HuH-7 (cell line): Measurements from ENCODE around the gene CSNK1G3.

Experiments used
- DNase-seq: peaks from one replicate; pipeline ENCODE4 v3.0.0; 2011; ENCODE audit warnings: low spot score

The CSNK1G3 gene

DNA sequence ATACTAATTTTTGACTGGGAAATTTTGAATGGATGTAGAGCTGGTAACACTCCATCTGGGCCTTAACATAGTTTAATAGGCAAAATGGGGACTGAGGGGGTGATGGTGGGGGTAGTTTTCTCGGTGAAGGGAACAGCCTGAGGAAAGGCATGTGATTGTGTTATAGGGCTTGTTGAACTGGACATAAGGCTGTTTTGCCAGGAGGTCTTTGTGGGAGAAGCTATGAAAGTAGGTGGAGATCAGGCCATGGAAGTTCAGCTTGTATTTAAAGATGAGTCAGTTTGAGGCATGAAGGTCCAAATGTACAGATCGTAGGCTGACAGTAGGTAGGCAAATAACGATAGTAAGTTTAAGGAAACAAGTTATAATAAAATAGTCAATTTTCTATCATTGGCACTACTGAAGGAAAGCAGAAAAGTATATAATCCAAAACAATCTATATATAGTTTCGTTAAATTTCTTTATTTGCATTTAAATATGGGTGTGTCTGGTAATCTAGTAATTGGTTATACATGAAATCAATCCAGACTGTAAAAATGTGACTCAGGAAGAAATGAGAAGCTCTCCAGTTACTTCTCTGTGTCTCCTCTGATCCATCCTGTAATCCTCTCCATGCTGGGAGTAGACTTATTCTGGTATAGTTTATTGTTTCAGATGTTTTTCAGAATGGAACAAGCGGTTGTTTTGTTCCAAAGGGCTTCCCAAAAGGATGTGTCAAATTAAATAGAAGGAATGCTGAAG, 2.8 kb downstream of the CSNK1G3 start:
- no peak for DNase-seq

DNA sequence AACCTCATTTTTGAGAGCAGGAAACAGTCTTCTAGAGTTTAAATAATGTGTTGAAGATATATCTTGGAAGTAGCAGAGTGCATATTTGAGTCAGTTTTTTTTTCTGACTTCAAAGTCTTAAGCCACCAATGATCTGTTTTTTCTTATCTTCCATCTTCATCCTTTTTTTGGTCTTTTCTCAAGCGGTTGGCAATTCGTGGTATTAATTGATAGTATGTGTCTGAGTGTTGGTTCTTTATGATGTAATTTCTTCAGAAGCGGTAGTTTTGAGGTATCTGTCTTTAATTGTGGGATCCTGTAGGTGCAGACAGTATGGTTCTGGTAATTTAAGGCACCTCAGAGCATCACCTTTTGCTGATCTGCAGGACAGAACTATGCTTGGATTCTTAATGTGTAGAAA, 3.9 kb downstream of the CSNK1G3 start:
- DNase-seq: no peak

DNA sequence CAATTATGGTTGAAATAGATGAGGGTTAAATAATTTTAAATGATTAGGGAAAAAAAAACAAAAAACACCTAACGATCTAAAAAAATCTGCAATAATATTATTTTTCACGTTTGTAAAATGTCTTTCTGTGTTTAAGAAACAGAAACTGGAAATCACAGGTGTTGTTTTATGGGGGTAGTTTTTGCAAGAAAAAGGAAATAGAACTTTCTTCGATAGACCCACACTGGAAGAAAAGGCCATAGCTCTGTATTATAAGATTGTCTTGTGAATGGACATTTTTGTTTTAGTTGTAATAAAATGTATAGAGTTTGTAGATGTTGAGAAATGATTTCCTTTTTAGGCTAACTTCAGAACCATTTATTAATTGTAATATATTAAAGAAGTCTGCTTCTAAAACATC, 5.5 kb downstream of the CSNK1G3 start:
- DNase-seq: no peak

DNA sequence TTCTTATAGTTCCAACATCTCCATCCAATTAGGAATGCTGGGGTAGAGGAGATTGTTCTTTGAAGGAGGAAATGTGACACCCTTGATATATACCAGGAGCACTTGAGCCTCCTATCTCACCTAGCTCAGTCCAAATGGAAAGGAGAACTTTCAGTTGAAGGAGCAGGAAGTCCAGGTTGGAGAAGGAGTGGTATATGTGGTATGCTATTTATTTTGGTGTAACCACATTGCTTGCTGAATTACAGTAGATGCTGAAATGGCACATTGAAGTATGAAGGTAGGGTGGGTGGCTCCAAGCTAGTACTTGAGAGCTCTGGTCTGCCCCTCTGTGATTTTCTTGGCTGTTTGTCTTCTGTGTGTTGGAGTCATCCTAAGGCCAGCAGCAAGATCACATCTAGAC, 6.1 kb downstream of the CSNK1G3 start:
- no peak for DNase-seq

DNA sequence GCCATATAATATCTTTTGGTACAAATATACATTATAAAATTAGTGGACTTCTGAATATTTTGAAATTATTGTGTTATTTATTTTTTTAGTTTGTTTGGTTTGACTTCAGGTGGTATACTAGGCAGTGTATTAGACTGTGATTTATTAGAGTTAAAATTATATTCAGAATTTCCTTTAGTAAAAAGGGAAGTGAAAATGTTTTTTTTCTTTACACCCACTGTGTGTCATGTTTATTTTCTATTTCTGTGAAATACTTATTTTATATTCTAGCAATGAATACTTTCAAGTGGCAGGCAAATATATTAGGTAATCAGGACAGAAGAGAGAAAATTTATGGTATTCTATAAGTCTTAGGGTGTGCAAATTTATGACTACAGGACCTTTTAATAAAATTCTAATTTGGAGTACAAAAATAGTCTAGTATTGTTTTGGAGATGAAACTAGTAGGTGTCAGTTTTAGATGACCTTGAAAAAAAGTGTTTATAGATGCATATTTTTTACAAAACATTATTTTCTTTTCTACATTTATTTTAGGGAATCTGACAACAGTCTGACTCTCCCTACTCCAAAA, 8.8 kb downstream of the CSNK1G3 start:
- no peak for DNase-seq

DNA sequence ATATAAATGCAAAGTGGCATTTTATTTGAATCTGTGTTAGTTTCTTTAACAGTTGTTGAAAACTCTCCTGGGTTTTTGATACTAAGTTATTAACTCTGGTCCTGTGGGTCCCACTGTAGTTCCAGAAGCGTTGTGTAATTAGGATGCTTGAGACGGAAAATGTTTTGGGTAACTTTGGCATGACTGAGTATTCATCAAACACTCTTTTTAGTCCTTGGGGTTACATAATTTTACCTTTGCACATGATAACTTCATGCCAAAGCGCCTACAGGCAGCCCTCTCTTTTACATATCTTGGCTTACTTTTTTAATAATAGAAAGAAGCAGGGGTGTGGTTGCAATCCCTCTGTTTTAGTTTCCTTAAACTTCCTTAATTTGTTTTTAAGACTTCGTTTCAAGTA, 12.2 kb downstream of the CSNK1G3 start:
- DNase-seq: no peak

DNA sequence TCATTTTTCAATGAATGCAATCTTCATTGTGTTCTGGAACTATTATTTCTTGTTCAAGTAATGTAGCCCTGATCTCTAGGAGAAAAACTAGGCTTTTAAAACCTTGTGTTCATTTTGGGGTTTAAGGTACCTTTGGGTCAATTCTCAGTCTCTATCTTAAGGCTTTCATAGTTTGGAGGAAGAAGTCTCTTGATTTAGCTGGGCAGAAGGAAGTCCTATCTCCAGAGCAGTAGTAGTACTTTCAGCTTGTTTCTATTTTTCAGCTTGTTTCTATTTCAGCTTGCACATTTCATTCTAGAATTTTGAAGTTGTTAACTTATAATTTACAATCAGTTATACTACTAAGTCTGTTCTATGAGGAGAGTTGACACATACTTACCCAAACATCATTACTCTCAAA, 15.2 kb downstream of the CSNK1G3 start:
- no peak for DNase-seq

DNA sequence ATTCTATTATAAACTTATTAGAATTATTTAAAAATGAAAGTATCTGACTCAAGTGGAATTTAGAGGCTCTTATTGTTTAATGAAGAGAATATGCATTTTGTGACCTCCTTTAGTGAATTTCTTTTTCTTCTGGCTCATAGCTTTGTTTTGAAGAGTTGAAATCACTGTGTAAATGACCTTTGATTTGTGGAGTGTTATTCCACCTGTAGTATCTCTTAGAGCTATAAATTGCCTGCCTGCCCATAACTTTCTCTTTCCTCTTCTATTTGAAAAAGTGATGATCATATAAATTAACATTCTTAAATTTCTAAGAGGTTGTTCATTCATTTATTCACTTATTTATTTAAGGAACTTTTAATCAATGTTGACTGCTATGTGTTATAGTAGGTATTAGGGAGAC, 16.1 kb downstream of the CSNK1G3 start:
- DNase-seq: no peak

DNA sequence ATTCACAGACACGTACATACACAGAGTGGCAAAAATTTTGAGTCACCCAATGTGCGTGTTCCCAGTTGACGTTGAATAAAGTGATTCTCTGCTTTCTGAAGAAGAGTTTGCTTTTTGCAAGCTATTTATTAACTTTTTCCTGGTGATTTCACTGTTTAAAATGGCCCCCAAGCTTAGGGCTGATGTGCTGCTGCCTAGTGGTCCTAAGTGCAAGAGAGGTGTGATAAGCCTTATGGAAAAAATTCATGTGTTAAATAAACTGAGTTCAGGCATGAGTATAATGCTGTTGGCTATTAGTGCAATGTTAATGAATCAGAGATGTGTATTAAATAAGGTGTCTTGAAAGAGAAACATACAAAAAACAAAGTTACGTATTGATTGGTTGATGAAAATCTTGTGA, 16.9 kb downstream of the CSNK1G3 start:
- DNase-seq: no peak

DNA sequence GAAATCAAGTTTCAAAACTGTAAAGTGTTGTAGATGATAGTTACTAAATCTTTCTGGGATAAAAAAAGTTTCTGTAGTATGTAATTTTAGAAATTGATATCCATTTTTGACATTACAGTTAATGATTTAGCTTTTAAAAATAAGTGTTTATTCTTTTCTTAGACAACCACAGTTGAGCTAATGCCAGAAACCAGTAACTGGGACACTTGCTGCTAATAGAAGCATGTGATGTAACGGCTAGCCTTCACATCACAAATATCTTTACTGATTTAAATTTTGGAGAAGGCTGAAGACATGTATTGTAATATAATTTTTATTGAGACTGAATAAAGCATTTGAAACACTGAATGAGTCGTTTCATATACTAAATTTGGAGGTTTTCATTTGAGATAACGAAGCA, 18.8 kb downstream of the CSNK1G3 start:
- DNase-seq: no peak

DNA sequence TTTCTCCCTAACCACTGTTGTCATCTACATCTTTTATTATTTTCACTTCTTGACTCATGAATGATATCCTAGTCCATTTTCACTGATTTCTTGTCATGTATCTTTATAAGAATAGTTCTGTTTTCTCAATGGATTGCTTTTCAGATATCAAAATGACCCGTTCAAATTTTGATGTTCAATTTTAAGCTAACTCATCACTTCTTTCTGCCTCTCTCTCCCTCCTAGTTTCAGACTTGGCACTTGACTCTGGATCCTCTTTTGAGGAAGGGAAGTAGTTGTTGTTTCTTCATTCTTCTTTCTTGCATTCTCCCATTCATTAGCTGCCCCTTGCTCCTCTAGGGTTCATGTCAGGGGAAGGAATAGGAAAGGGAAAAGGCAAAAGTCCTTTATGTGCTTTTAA, 23.7 kb downstream of the CSNK1G3 start:
- DNase-seq: no peak

DNA sequence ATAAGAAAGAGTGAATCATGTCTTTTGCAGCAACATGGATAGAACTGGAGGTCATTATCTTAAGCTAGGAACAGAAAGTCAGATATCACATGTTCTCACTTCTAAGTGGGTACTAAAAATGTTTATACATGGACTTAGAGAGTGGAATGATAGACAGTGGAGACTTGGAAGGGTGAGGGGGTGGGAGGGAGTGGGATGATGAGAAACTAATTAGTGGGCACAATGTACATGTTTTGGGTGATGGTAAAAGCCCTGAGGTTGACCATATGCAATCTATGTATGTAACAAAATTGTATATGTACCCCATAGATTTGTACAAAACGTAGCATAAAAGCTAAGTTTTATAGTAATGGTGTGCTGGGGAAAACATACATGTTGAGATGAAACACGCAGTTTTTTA, 25.3 kb downstream of the CSNK1G3 start:
- no peak for DNase-seq

DNA sequence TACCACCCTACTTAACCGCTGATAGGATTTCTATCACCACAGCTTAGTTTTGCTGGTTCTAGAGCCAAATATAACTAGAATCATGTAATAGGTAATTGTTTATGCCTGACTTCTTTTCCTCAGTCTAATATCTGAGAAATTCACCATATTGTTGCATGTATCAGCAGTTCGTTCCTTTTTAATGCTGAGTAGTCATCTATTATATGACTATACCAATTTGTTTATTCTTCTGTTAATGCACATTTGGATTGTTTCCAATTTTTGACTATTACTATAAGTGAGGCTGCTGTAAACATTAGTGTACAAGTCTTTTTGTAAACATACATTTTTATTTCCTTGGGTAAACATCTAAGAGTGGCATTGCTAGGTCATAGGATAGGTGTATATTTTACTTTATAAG, 25.9 kb downstream of the CSNK1G3 start:
- no peak for DNase-seq

DNA sequence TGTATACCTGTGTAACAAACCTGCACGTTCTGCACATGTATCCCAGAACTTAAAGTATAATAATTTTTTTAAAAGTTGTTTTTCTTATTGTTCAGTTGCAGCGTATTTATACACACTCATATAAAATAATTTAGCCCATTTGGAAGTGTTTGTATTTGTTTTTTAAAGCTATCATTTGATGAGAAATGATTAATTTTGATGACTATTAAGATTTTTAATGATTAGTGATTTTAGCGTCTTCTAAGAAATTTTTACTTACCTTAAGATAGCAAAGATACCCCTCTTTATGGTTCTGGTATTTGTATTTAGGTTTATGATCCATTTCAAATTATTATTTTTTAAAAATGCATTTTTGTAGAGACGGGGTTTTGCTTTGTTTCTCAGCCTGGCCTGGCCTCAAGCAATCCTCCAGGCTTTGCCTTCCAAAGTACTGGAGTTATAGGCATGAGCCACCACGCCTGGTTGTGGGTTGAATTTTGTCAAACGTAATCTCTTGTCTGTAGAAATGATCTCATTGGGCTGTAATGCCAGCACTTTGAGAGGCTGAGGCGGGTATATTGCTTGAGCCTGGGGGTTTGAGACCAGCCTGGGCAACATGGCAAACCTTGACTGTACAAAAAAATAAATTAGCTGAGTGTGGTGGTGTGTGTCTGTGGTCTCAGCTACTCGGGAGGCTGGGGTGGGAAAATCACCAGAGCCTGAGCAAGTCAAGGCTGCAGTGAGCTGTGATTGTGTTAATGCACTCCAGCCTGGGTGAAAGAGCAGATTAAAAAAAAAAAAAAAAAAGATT, 26.9 kb downstream of the CSNK1G3 start:
- no peak for DNase-seq

DNA sequence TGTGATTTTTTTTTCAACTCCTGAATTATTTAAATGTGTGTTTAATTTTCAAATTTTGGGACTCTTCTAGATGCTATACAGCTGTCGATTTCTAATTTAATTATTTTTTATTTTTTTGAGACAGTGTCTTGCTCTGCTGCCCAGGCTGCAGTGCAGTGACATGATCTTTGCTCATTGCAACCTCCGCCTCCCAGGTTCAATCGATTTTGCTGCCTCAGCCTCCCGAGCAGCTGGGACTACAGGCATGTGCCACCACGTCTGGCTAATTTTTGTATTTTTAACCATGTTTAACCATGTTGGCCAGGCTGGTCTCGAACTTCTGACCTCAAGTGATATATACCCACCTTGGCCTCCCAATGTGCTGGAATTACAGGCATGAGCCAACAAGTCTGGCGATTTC, 28.6 kb downstream of the CSNK1G3 start:
- DNase-seq: no peak

DNA sequence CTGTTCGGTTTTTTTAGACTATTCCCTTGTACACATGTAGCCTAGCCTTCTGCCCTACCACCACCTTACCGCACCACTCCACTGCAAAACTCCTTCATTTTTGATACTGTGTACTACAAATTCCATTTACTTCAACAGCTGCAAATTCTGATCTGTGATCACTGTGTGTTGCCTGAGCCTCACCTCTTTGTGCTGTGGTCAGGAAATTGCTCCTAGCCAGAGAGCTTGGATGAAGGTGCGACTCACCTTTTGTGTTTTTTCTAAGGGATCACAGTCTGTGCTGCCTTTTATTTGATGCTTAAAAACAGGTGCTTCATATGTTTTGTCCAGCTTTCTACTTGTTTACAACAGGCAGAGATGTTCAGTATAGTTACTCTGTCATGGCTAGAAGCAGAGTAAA, 31.5 kb downstream of the CSNK1G3 start:
- no peak for DNase-seq

DNA sequence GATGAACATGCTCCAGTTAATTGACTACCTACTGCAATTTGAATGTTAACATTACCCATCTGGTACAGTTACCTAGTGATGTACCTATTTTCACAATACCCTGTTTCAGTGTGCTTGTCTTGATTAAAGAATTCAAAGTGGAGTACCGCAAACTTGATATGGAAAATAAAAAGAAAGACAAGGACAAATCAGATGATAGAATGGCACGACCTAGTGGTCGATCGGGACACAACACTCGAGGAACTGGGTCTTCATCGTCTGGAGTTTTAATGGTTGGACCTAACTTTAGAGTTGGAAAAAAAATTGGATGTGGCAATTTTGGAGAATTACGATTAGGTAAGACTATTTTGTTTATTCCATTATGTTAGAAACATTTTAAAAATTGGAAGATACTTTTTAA, 33.5 kb downstream of the CSNK1G3 start:
- DNase-seq: no peak

DNA sequence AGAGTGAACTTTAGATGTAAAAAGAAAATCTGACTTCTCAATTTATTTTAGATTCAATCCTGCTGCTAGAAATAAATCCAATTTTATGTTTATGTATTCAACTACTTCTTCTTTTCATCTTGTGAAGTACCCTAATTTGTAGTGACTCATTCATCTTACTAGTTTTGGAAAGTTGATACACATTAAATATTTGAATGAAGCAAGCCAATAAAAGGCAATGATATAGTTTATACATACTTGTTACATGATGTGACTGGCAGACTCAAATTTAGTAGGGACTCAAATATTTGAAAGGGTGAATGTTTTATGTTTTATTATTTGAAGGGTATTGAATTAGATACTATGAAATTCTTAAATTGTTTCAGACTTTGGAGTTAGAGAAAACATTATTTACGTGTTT, 34.7 kb downstream of the CSNK1G3 start:
- DNase-seq: no peak

DNA sequence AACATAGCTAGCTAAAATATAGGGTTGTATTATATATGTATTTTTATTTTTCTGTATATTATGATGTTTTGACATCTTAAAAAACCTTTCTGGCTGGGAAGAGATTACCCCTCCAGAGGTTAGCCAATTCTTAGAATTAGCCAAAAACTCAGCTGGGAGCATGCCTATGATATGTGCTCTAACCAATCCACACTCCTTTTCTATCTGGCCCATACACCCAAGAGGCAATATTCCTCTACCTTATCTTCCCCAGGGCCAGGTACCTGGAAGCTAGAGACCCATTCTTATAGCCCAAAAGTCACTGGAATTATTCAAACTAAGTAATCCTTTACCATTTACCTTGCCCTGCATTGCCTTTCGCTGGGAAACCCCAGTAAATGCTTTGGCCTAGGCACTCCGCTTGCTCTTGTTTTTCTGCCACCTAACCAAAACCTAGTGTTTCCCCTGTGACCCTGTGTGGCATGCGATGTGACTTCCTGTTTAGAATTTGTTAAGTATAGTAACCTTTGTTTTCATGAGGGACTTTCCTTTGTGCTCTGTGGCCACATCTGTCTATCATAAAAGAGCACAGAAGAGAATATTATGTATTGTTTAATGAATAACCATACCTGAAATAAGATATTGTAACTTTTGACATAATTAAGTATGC, 37.4 kb downstream of the CSNK1G3 start:
- no peak for DNase-seq

DNA sequence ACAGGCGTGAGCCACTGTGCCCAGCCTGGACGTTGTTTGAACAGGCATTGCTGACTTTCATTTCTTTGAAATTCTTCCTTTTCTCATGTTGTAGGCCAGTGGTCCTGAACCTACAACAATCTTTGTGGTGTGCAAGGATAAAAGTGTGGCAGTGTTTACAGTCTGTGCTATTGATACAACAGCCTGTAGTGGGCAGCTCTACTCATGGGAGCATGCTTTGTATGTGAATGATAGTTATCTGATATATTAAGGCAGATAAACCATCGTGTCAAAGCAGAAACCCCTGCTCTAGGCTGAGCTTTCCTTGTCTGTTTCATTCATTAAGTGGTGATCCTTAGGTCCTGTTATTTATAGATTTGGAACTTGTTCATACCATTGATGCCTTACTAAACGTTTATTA, 42.6 kb downstream of the CSNK1G3 start:
- DNase-seq: no peak

DNA sequence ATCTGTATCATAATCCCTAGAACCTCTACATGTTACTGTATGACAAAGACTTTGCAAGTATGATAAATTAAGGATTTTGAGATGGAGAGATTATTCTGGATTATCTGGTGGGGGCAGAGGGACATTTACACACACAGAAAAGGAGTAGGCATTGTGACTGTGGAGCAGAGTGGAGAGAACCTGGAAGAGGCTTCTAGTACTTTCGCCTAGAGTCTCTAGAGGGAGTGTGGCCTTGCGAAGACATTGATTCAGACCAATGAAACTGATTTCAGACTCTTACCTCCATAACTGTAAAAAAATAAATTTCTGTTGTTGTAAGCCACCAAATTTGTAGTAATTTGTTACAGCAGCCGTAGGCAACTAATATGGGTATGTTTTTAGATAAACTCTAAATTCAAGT, 45.9 kb downstream of the CSNK1G3 start:
- DNase-seq: no peak

DNA sequence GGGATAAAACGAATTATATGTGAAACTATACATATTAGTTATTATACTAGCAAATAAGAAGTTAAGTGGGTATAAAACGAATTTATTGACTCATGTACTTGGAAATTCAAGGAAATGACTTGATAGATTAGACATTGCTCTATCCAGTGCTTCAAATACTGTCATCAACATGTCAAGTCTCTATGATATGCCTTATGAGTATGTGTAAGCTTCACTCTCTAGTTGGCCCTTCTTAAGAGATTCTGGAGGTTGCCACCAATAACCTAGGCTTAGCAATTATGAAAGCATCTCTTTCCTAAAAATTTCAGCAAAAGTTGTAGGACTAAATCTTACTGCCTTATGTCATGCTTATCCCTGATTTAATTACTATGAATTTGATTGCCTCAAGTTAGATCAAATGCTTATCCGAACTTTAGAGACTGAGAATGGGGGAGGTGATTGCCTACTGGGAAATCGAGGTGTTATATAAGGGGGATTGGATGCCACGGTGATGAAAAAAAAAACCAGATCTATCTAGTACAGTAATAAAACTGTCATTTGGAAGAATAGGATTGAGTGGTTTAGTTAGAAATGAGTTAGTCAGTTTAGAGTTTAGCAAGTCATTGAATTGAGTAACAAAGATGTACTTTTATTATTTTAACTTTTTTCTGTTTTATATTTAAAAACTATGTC, 46.9 kb downstream of the CSNK1G3 start:
- no peak for DNase-seq

DNA sequence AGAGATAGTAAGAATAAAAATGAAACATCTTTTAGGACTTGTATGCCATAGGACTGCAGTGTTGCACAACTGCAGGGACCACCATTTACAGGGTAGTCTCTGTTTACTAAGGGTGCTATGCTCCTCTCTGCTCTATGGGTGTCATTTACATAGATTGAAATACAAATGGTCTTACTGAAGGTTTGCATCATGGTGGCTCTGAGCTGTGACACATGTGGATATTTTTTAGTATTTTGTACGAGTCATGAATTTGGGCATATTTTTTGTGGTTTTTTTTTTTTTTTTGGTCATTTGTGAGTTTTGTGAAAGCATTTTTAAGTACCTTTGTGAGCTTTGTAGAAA, 47.4 kb downstream of the CSNK1G3 start:
- no peak for DNase-seq
